Esophagus muscularis mucosa (tissue), 4 donors: ENCODE results near the gene UBAC1. TPM values are rescaled to one million over a fixed set of nuclear protein-coding genes. Genes with fewer than 3 reads are reported as not detected.

ENCODE experiments used
- DNase-seq: peaks from one replicate; pipeline ENCODE4 v3.0.0-alpha.2; 2017; ENCODE audit errors: extremely low spot score
- H3K27ac ChIP-seq, 4 donors: fragments of 200-600 bp; sonication (generic); replicated peaks in 1 of 4; 1 replicate in 3 of 4; 2 replicates in 1 of 4; pipeline ENCODE4 v1.5.1; 2016 to 2019; ENCODE audit warnings: mild to moderate bottlenecking in 1 of 4
- H3K27me3 ChIP-seq, 4 donors: fragments of 200-600 bp; sonication (generic); one replicate each; pipeline versions ENCODE4 v1.5.1 to v1.6.0; 2016 to 2019
- H3K36me3 ChIP-seq, 4 donors: fragments of 200-600 bp; sonication (generic); one replicate each; pipeline ENCODE4 v1.5.1; 2016 to 2019
- H3K4me1 ChIP-seq, 4 donors: fragments of 200-600 bp; sonication (generic); one replicate each; pipeline ENCODE4 v1.5.1; 2016 to 2019
- H3K4me3 ChIP-seq, 4 donors: fragments of 200-600 bp; sonication (generic); 1 replicate in 2 of 4; 2 replicates in 2 of 4; pipeline ENCODE4 v1.5.1; 2016 to 2019; ENCODE audit warnings: mild to moderate bottlenecking in 4 of 4, moderate library complexity in 1 of 4
- H3K9me3 ChIP-seq, 4 donors: fragments of 200-600 bp; sonication (generic); 1 replicate in 3 of 4; 2 replicates in 1 of 4; pipeline ENCODE4 v1.5.1; 2016 to 2019
- CTCF ChIP-seq, 3 experiments: fragments of 200-600 bp in 2 of 3; fragments of 450-650 bp in 1 of 3; sonication (generic) in 2 of 3; IDR thresholded peaks; one replicate each; pipeline ENCODE4 v1.5.1; 2017 to 2019; ENCODE audit warnings: antibody characterized with exemption in 3 of 3, mild to moderate bottlenecking in 2 of 3, moderate library complexity in 1 of 3
- EP300 ChIP-seq: sonication (generic); formaldehyde crosslinking; IDR thresholded peaks from one replicate; pipeline ENCODE4 v1.6.1; 2017; ENCODE audit warnings: antibody characterized with exemption
- POLR2A ChIP-seq: fragments of 450-650 bp; IDR thresholded peaks from one replicate; pipeline ENCODE4 v1.6.1; 2017; ENCODE audit warnings: antibody characterized with exemption, moderate library complexity, mild to moderate bottlenecking, low read depth
- POLR2AphosphoS5 ChIP-seq, 2 donors: sonication (generic); formaldehyde crosslinking; IDR thresholded peaks; one replicate each; pipeline ENCODE4 v1.6.1; 2017; ENCODE audit warnings: antibody characterized with exemption in 2 of 2
- WGBS: methylation state at CpG from one replicate; pipeline ENCODE4 v1.1.5; 2018; 5-methylcytosine and 5-hydroxymethylcytosine counted together
- intact Hi-C: fragments of 100-400 bp; cut with DNase I; formaldehyde crosslinking; loops from one replicate; pipeline ENCODE4 v1.15.1; 2023
- total RNA-seq, 4 donors: library from RNA; depleted of rRNA; stranded (reverse); fragments of >200 nt; gene quantifications; one replicate each; pipeline versions ENCODE4 v1.1.0 to v1.2.1, GENCODE V29; 2016

The UBAC1 gene
- total RNA-seq, 4 donors from 2014 or later: 61.6 to 77.2 (median 67.3) TPM

DNA sequence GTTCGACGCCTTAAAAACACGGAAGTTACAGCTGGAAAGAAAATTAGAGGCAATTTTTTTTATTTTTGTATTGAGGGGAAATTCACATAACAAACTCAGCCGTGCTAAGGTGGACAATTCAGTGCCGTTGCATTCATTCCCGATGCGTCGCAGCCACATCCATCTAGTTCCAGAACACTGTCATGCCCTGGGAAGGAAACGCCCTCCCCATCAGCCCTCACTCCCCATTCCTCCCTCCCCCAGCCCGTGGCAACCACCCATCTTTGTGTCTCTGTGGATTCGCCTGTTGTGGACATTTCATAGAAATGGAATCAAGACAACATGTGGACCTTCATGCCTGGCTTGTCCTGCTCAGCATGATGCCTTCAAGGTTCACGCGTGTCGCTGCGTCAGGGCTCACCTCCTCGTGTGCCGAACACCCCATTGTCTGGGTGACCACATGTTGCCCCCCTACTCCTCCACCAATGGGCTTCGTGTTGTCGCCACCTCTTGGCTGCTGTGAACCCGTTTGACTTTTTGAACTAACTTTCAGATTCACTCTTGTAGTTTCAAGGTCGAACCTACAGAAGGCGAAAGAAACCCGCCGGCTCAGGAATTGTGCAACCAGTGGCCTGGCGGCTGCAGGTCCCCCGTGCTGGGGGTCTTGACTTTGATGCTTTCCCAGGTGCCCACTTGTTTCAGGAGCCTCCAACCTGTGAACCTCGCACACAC is 36.4 kb downstream of the UBAC1 start:
- TF ChIP-seq CTCF (IDR thresholded peaks at IDR 0.05) (no peak), POLR2A (no peak), EP300 (no peak), POLR2AphosphoS5 (IDR thresholded peaks at IDR 0.05) (no peak)
- DNase-seq: no peak
- H3K36me3 ChIP-seq: peaks cover 8 to 52% (median 48%) of the 10 kb centered on the region in 4 donors
- 85% methylated on average over 27 of the region's 27 CpGs for WGBS
- intact Hi-C loops: no loop called here
- no peak overlapping the region for H3K4me3 ChIP-seq
- H3K4me1 ChIP-seq: peaks cover 0 to 6% (median 5%) of the 10 kb centered on the region in 4 donors
- no peak overlapping the region for H3K27ac ChIP-seq
- H3K9me3 ChIP-seq: peaks cover 0 to 5% (median 0%) of the 10 kb centered on the region in 4 donors
- H3K27me3 ChIP-seq: no peaks in the 10 kb centered on the region

DNA sequence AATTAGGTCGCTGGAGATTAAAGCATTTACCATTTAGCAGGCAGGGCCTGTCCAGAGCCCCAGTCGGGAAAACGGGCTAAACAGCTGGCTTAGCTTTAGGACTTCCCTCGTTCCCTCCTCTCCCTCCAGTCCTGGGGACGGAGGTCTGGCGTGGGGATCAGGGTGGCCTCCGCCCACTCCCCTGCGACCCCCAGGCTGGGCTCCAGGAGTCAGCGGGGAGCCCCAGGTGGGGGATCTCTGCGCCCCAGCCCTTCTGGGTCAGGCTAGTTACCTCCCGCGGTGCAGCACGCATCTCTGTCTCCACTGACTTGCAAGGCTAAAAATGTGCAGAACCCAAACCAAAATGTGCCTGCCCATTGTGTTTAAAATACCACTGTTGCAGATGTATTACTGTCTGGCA is 37.7 kb downstream of the UBAC1 start:
- H3K36me3 ChIP-seq: peaks cover 8 to 40% (median 37%) of the 10 kb centered on the region in 4 donors
- H3K27ac ChIP-seq: no peak overlapping the region
- WGBS: 88% methylated on average over 9 of the region's 13 CpGs
- TF ChIP-seq EP300 (no peak), POLR2A (no peak), CTCF (IDR thresholded peaks at IDR 0.05) (no peak), POLR2AphosphoS5 (IDR thresholded peaks at IDR 0.05) (no peak)
- H3K9me3 ChIP-seq: peaks cover 0 to 18% (median 8%) of the 10 kb centered on the region in 4 donors
- DNase-seq: no peak
- no peaks in the 10 kb centered on the region for H3K27me3 ChIP-seq
- H3K4me3 ChIP-seq: no peak overlapping the region
- intact Hi-C loops: no loop called here
- peaks cover 0 to 6% (median 5%) of the 10 kb centered on the region in 4 donors for H3K4me1 ChIP-seq

- H3K27ac ChIP-seq: no peak overlapping the region
- H3K9me3 ChIP-seq: peaks cover 0 to 34% (median 25%) of the 10 kb centered on the region in 4 donors
- TF ChIP-seq POLR2AphosphoS5 (IDR thresholded peaks at IDR 0.05): no peak
- no peak for TF ChIP-seq POLR2A
- TF ChIP-seq CTCF (IDR thresholded peaks at IDR 0.05): no peak
- TF ChIP-seq EP300: no peak
- peaks cover 8 to 42% (median 30%) of the 10 kb centered on the region in 4 donors for H3K36me3 ChIP-seq
- no peak for DNase-seq
- 87% methylated on average over 13 of the region's 14 CpGs for WGBS
- H3K27me3 ChIP-seq: no peaks in the 10 kb centered on the region
- H3K4me1 ChIP-seq: peaks cover 0 to under 1% (median 0%) of the 10 kb centered on the region in 4 donors
- H3K4me3 ChIP-seq: no peak overlapping the region
- intact Hi-C loops: no loop called here
These were observed 39.3 kb downstream of the UBAC1 start for GRCh38 chr9:135921749-135922310.

- DNase-seq: no peak
- Histone ChIP-seq H3K27ac (no peak overlapping the region), H3K4me1 (no peaks in the 10 kb centered on the region), H3K36me3 (peaks cover 8 to 41% (median 29%) of the 10 kb centered on the region in 4 donors), H3K9me3 (peaks cover 0 to 41% (median 32%) of the 10 kb centered on the region in 4 donors), H3K4me3 (no peak overlapping the region), H3K27me3 (no peaks in the 10 kb centered on the region)
- intact Hi-C loops: no loop called here
- no peak for TF ChIP-seq POLR2AphosphoS5 (IDR thresholded peaks at IDR 0.05)
- TF ChIP-seq EP300: no peak
- no peak for TF ChIP-seq CTCF (IDR thresholded peaks at IDR 0.05)
- 82% methylated on average over 17 of the region's 24 CpGs for WGBS
These were observed 40.1 kb downstream of the UBAC1 start for GRCh38 chr9:135920973-135921585.
